Loucy (cell line): ENCODE results near the gene GLB1L.

Experiments used
- H2AFZ ChIP-seq: fragments of 200-600 bp; sonication (generic); 2 replicates; pipeline ENCODE4 v1.6.0; 2016; ENCODE audit warnings: antibody characterized with exemption, mild to moderate bottlenecking, low read length, moderate library complexity
- H3F3A ChIP-seq: fragments of 200-600 bp; 2 replicates; pipeline ENCODE4 v1.6.0; 2016; ENCODE audit warnings: antibody characterized with exemption, low read depth, mild to moderate bottlenecking
- H3K27me3 ChIP-seq: fragments of 200-600 bp; sonication (generic); 2 replicates; pipeline ENCODE4 v1.6.1; 2014; ENCODE audit warnings: low read length, mild to moderate bottlenecking; ENCODE audit not compliant: insufficient read depth, poor library complexity, severe bottlenecking
- H3K36me3 ChIP-seq: fragments of 200-600 bp; sonication (generic); 2 replicates; pipeline ENCODE4 v1.6.1; 2016; ENCODE audit warnings: low read length; ENCODE audit not compliant: insufficient read depth
- H3K4me1 ChIP-seq: fragments of 200-600 bp; sonication (generic); 2 replicates; pipeline ENCODE4 v1.5.1; 2014; ENCODE audit warnings: low read length, mild to moderate bottlenecking; ENCODE audit not compliant: insufficient read depth, poor library complexity, severe bottlenecking
- H3K4me2 ChIP-seq: fragments of 200-600 bp; sonication (generic); 2 replicates; pipeline ENCODE4 v1.6.0; 2014; ENCODE audit warnings: antibody characterized with exemption, low read length, low read depth, mild to moderate bottlenecking; ENCODE audit not compliant: poor library complexity, severe bottlenecking
- H3K4me3 ChIP-seq: fragments of 200-600 bp; sonication (generic); 2 replicates; pipeline ENCODE4 v1.5.1; 2014; ENCODE audit warnings: low read length, mild to moderate bottlenecking, mixed read lengths; ENCODE audit not compliant: poor library complexity, severe bottlenecking
- H3K79me2 ChIP-seq: fragments of 200-600 bp; sonication (generic); 2 replicates; pipeline ENCODE4 v1.6.1; 2014; ENCODE audit warnings: low read length; ENCODE audit not compliant: insufficient read depth
- H3K9ac ChIP-seq: fragments of 200-600 bp; sonication (generic); 2 replicates; pipeline ENCODE4 v1.6.0; 2014; ENCODE audit warnings: mild to moderate bottlenecking, low read depth, low read length, moderate library complexity; ENCODE audit not compliant: poor library complexity, severe bottlenecking
- H3K9me2 ChIP-seq: fragments of 200-600 bp; sonication (generic); replicated peaks from 2 replicates; pipeline ENCODE4 v1.6.1; 2016; ENCODE audit warnings: low read depth, low read length, mixed read lengths
- H3K9me3 ChIP-seq: fragments of 200-600 bp; sonication (generic); 2 replicates; pipeline ENCODE4 v1.6.1; 2014; ENCODE audit warnings: mild to moderate bottlenecking, antibody characterized with exemption, low read length, low read depth; ENCODE audit not compliant: insufficient read depth
- H4K20me1 ChIP-seq: fragments of 200-600 bp; sonication (generic); 2 replicates; pipeline ENCODE4 v1.6.0; 2014; ENCODE audit warnings: antibody characterized with exemption, low read length, mild to moderate bottlenecking; ENCODE audit not compliant: insufficient read depth, poor library complexity, severe bottlenecking
- EZH2phosphoT487 ChIP-seq: fragments of 200-600 bp; IDR thresholded peaks from 2 replicates; pipeline ENCODE4 v1.6.1; 2018; ENCODE audit warnings: antibody characterized with exemption, mild to moderate bottlenecking, moderate library complexity, borderline replicate concordance
- TF ChIP-seq, protein P1 (sequence below): fragments of 200-600 bp; sonication (generic); conservative IDR thresholded peaks from 2 replicates; pipeline ENCODE4 v1.5.1; 2014; ENCODE audit warnings: mild to moderate bottlenecking, antibody characterized with exemption, low read length

GLB1L gene

GRCh38 chr2:219290381-219291171, 45.3 kb upstream of the GLB1L start:
- H3K9me2 ChIP-seq = no peaks in the 10 kb centered on the region
- H3F3A ChIP-seq = no peaks in the 10 kb centered on the region
- H3K36me3 ChIP-seq = no peaks in the 10 kb centered on the region
- H4K20me1 ChIP-seq = no peaks in the 10 kb centered on the region
- H3K4me2 ChIP-seq = no peak overlapping the region
- H2AFZ ChIP-seq = no peak overlapping the region
- H3K4me1 ChIP-seq = peaks cover 17% of the 10 kb centered on the region
- H3K79me2 ChIP-seq = no peaks in the 10 kb centered on the region
- H3K9ac ChIP-seq = no peak overlapping the region
- H3K9me3 ChIP-seq = no peaks in the 10 kb centered on the region
- H3K27me3 ChIP-seq = no peaks in the 10 kb centered on the region
- TF ChIP-seq, protein P1, sequence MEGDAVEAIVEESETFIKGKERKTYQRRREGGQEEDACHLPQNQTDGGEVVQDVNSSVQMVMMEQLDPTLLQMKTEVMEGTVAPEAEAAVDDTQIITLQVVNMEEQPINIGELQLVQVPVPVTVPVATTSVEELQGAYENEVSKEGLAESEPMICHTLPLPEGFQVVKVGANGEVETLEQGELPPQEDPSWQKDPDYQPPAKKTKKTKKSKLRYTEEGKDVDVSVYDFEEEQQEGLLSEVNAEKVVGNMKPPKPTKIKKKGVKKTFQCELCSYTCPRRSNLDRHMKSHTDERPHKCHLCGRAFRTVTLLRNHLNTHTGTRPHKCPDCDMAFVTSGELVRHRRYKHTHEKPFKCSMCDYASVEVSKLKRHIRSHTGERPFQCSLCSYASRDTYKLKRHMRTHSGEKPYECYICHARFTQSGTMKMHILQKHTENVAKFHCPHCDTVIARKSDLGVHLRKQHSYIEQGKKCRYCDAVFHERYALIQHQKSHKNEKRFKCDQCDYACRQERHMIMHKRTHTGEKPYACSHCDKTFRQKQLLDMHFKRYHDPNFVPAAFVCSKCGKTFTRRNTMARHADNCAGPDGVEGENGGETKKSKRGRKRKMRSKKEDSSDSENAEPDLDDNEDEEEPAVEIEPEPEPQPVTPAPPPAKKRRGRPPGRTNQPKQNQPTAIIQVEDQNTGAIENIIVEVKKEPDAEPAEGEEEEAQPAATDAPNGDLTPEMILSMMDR = no peak
- TF ChIP-seq EZH2phosphoT487 = no peak
- no peak overlapping the region for H3K4me3 ChIP-seq

DNA sequence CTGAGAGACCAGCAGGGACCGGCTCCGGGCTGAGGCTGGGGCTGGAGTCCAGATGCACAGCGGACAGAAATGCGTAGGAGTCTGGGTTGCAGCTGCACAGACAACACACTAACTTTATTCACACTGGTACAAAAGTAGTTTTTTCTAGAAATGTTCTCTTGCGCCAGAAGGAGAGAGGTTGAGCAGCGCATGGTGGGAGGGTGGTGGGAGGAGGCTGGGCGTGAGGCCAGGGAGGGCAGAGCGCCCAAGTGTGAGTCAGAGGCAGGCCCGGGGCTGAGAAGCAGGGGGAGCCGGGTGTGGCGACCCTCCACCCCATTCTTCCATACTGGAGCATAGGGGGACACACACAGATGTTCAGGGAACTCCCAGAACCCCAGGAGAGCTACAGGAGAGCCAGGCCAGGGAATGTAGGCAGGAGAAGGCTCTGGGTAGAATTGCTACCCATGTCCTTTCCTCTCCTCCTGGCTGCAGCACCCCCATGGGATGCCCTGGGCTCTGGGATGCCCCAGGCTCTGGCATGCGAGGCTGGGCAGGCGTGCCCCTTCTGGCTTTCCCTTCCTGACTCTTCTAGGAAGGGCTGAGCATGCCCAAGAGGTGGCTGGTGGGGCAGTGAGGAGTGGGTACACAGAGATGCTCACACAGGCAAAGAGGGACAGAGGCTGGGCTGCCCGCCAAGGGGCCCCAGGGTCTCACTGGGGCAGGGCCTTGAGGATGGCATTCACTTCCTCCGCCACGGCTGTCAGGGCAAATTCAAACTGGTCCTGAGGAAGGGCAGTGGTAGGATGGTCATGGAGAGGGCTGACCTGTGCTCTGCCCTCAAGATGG, 44.5 kb upstream of the GLB1L start:
- no peaks in the 10 kb centered on the region for H4K20me1 ChIP-seq
- peaks cover 12% of the 10 kb centered on the region for H3K4me1 ChIP-seq
- no peak overlapping the region for H3K4me2 ChIP-seq
- no peak overlapping the region for H3K4me3 ChIP-seq
- H3K9me2 ChIP-seq = no peaks in the 10 kb centered on the region
- no peaks in the 10 kb centered on the region for H3F3A ChIP-seq
- no peak overlapping the region for H3K9ac ChIP-seq
- TF ChIP-seq, protein P1 = no peak
- no peak for TF ChIP-seq EZH2phosphoT487
- H3K79me2 ChIP-seq = no peaks in the 10 kb centered on the region
- H2AFZ ChIP-seq = no peak overlapping the region
- no peaks in the 10 kb centered on the region for H3K9me3 ChIP-seq
- no peaks in the 10 kb centered on the region for H3K27me3 ChIP-seq
- H3K36me3 ChIP-seq = no peaks in the 10 kb centered on the region; the same call in 1 of the 2 replicates

DNA sequence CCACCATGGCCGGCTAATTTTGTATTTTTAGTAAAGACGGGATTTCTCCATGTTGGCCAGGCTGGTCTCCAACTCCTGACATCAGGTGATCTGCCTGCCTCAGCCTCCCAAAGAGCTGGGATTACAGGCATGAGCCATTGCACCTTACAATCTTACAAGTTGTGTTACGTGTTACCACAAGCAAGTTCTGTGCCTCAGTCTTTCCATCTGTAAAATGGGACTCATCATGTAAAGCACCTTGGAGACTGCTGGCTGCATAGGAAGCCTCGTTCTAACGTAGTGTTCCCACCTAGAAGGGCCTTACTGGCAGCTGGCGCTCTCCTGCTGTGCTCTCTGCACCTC, 43.9 kb upstream of the GLB1L start:
- Histone ChIP-seq H2AFZ (no peak overlapping the region), H3K4me1 (peaks cover 9% of the 10 kb centered on the region), H3K9ac (no peak overlapping the region), H4K20me1 (no peaks in the 10 kb centered on the region), H3F3A (no peaks in the 10 kb centered on the region), H3K27me3 (no peaks in the 10 kb centered on the region), H3K36me3 (no peaks in the 10 kb centered on the region; the same call in 1 of the 2 replicates), H3K4me2 (no peak overlapping the region), H3K9me3 (no peaks in the 10 kb centered on the region), H3K4me3 (no peak overlapping the region), H3K9me2 (no peaks in the 10 kb centered on the region), H3K79me2 (no peaks in the 10 kb centered on the region)
- TF ChIP-seq, protein P1 = no peak
- no peak for TF ChIP-seq EZH2phosphoT487
